Omental fat pad (tissue), 4 donors: ENCODE measurements around the gene RBMS3. TPM values are rescaled to one million over a fixed set of nuclear protein-coding genes. Genes with fewer than 3 reads are reported as not detected.

ENCODE experiments used
- ATAC-seq: fragments of 150-250 bp; one replicate; pipeline ENCODE4 v1.9.1; 2016; ENCODE audit warnings: mild to moderate bottlenecking, moderate library complexity; ENCODE audit not compliant: low FRiP score
- DNase-seq: peaks from one replicate; pipeline ENCODE4 v3.0.0-alpha.2; 2019; ENCODE audit warnings: low spot score
- CTCF ChIP-seq, 3 donors: fragments of 450-650 bp; IDR thresholded peaks; one replicate each; pipeline ENCODE4 v1.5.1; 2016 to 2017; ENCODE audit warnings: antibody characterized with exemption in 3 of 3, mild to moderate bottlenecking in 3 of 3, moderate library complexity in 2 of 3
- total RNA-seq, 4 donors: library from RNA; depleted of rRNA; stranded (reverse); fragments of >200 nt; gene quantifications; one replicate each; pipeline ENCODE4 v1.1.0, GENCODE V29; 2016

The RBMS3 gene
- total RNA-seq, 4 donors from 2014 or later: 61.5 to 185 (median 120) TPM

- TF ChIP-seq CTCF (IDR thresholded peaks at IDR 0.05): no peak
- DNase-seq: no peak
- no peak for ATAC-seq
Measured at GRCh38 chr3:29639578-29640290, 358.9 kb downstream of the RBMS3 start.

GRCh38 chr3:29642393-29643033, 361.6 kb downstream of the RBMS3 start:
- no peak for TF ChIP-seq CTCF (IDR thresholded peaks at IDR 0.05)
- ATAC-seq (no peak), DNase-seq (no peak)

- DNase-seq (no peak), ATAC-seq (no peak)
- no peak for TF ChIP-seq CTCF (IDR thresholded peaks at IDR 0.05)
Measured at GRCh38 chr3:29643034-29643425, 362.2 kb downstream of the RBMS3 start.

- no peak for TF ChIP-seq CTCF (IDR thresholded peaks at IDR 0.05)
- DNase-seq: no peak
- no peak for ATAC-seq
Measured at GRCh38 chr3:29644261-29644660, 363.4 kb downstream of the RBMS3 start.

GRCh38 chr3:29644956-29645636, 364.2 kb downstream of the RBMS3 start:
- no peak for ATAC-seq
- no peak for TF ChIP-seq CTCF (IDR thresholded peaks at IDR 0.05)

GRCh38 chr3:29646043-29646442, 365.2 kb downstream of the RBMS3 start:
- DNase-seq (no peak), ATAC-seq (no peak)
- TF ChIP-seq CTCF (IDR thresholded peaks at IDR 0.05): no peak

More at GRCh38 chr3:29644956-29645636, 364.2 kb downstream of the RBMS3 start:
- no peak for DNase-seq
